CD14-positive monocyte (primary cell): ENCODE data around the gene TMEM237. TPM values are rescaled to one million over a fixed set of nuclear protein-coding genes. Genes with fewer than 3 reads are reported as not detected.
"Not testable (repeated sequence)": the region's sequence is repeated elsewhere in the genome, so short reads cannot be mapped to it uniquely, and the experiment has no call there.

Experiments used
- DNase-seq, 3 donors: peaks; one replicate each; pipeline ENCODE4 v3.0.0-alpha.2; 2011 to 2022
- H2AFZ ChIP-seq: 2 replicates; pipeline ENCODE4 v1.6.0; 2012; ENCODE audit warnings: mild to moderate bottlenecking, low read depth, low read length, inconsistent platforms; ENCODE audit not compliant: insufficient read depth, poor library complexity, severe bottlenecking
- H3K27ac ChIP-seq, 2 donors: 1 replicate in 1 of 2; 2 replicates in 1 of 2; pipeline ENCODE4 v1.5.1; 2012 to 2013; ENCODE audit warnings: low read length in 2 of 2, control low read depth in 1 of 2, inconsistent platforms in 1 of 2, low read depth in 1 of 2, mild to moderate bottlenecking in 1 of 2
- H3K27me3 ChIP-seq, 2 donors: one replicate each; pipeline versions ENCODE4 v1.6.0 to v1.6.1; 2011 to 2013; ENCODE audit warnings: low read length in 2 of 2; ENCODE audit not compliant: control insufficient read depth in 2 of 2, insufficient read depth in 2 of 2
- H3K36me3 ChIP-seq, 2 donors: replicated peaks in 1 of 2; 1 replicate in 1 of 2; 2 replicates in 1 of 2; pipeline versions ENCODE4 v1.5.1 to v1.6.1; 2012 to 2013; ENCODE audit warnings: low read length in 2 of 2, control low read depth in 1 of 2, inconsistent platforms in 1 of 2, mild to moderate bottlenecking in 1 of 2; ENCODE audit not compliant: insufficient read depth in 2 of 2, control insufficient read depth in 1 of 2
- H3K4me1 ChIP-seq, 2 donors: 1 replicate in 1 of 2; 2 replicates in 1 of 2; pipeline versions ENCODE4 v1.5.1 to v1.6.1; 2012 to 2013; ENCODE audit warnings: low read length in 2 of 2, control low read depth in 1 of 2, inconsistent platforms in 1 of 2, mild to moderate bottlenecking in 1 of 2, moderate library complexity in 1 of 2; ENCODE audit not compliant: insufficient read depth in 2 of 2, control insufficient read depth in 1 of 2
- H3K4me2 ChIP-seq: replicated peaks from 2 replicates; pipeline ENCODE3; 2012; ENCODE audit warnings: low read length, moderate library complexity, mild to moderate bottlenecking; ENCODE audit not compliant: poor library complexity, severe bottlenecking; ENCODE audit errors: extremely low read depth
- H3K4me3 ChIP-seq, 3 experiments: fragments of 200-600 bp in 1 of 3; sonication (generic) in 1 of 3; replicated peaks in 1 of 3; 1 replicate in 2 of 3; 2 replicates in 1 of 3; pipeline ENCODE4 v1.5.1; 2011 to 2013; ENCODE audit warnings: low read length in 3 of 3, mild to moderate bottlenecking in 3 of 3, control low read depth in 2 of 3, low read depth in 2 of 3, inconsistent platforms in 1 of 3, moderate library complexity in 1 of 3
- H3K79me2 ChIP-seq: 2 replicates; pipeline ENCODE4 v1.6.0; 2012; ENCODE audit warnings: mild to moderate bottlenecking, control low read depth, inconsistent platforms, low read length, moderate library complexity; ENCODE audit not compliant: insufficient read depth
- H3K9ac ChIP-seq: 2 replicates; pipeline ENCODE4 v1.6.0; 2017; ENCODE audit warnings: low read length, mild to moderate bottlenecking; ENCODE audit not compliant: insufficient read depth, poor library complexity, severe bottlenecking
- H3K9me3 ChIP-seq, 2 donors: replicated peaks in 1 of 2; 1 replicate in 1 of 2; 2 replicates in 1 of 2; pipeline versions ENCODE4 v1.5.1 to v1.6.1; 2012 to 2013; ENCODE audit warnings: low read length in 2 of 2, control low read depth in 1 of 2; ENCODE audit not compliant: control insufficient read depth in 1 of 2, insufficient read depth in 1 of 2
- H4K20me1 ChIP-seq: 2 replicates; pipeline ENCODE4 v1.6.0; 2012; ENCODE audit warnings: mild to moderate bottlenecking, low read length, control low read depth, moderate library complexity; ENCODE audit not compliant: insufficient read depth
- H3K27ac Mint-ChIP-seq, 7 donors: one replicate each; pipeline ENCODE4 v1.8.0; 2020; ENCODE audit warnings: mild to moderate bottlenecking in 7 of 7, mixed read lengths in 7 of 7, moderate library complexity in 6 of 7, inconsistent platforms in 2 of 7
- H3K27me3 Mint-ChIP-seq, 3 donors: one replicate each; pipeline ENCODE4 v1.8.0; 2021 to 2022; ENCODE audit warnings: low read depth in 3 of 3, mild to moderate bottlenecking in 3 of 3, mixed read lengths in 3 of 3, moderate library complexity in 3 of 3, inconsistent platforms in 1 of 3
- H3K36me3 Mint-ChIP-seq, 2 donors: one replicate each; pipeline ENCODE4 v1.8.0; 2020; ENCODE audit warnings: mixed read lengths in 2 of 2, inconsistent platforms in 1 of 2, mild to moderate bottlenecking in 1 of 2
- H3K4me1 Mint-ChIP-seq: one replicate; pipeline ENCODE4 v1.8.0; 2020; ENCODE audit warnings: mild to moderate bottlenecking, mixed read lengths
- H3K4me3 Mint-ChIP-seq, 2 donors: one replicate each; pipeline ENCODE4 v1.8.0; 2020; ENCODE audit warnings: mild to moderate bottlenecking in 2 of 2, mixed read lengths in 2 of 2, moderate library complexity in 1 of 2
- H3K9me3 Mint-ChIP-seq, 7 donors: one replicate each; pipeline ENCODE4 v1.8.0; 2020 to 2022; ENCODE audit warnings: mixed read lengths in 7 of 7, mild to moderate bottlenecking in 6 of 7, moderate library complexity in 6 of 7, inconsistent platforms in 2 of 7
- WGBS: methylation state at CpG from one replicate; pipeline ENCODE4 v1.1.5; 2013; ENCODE audit warnings: missing lambda C conversion rate; ENCODE audit not compliant: insufficient coverage; 5-methylcytosine and 5-hydroxymethylcytosine counted together
- intact Hi-C, 2 donors: fragments of 100-400 bp; cut with micrococcal nuclease; formaldehyde crosslinking; loops; one replicate each; pipeline versions ENCODE4 v1.15.0 to v1.15.1; 2023
- polyA plus RNA-seq, 3 donors: library from polyadenylated mRNA; depleted of rRNA in 1 of 3; unstranded in 2 of 3; stranded (reverse) in 1 of 3; fragments of 300-500 nt in 2 of 3; fragments of >200 nt in 1 of 3; fragmentation: Illumina TruSeq in 2 of 3; gene quantifications; 1 replicate in 2 of 3; 2 replicates in 1 of 3; pipeline ENCODE4 v1.2.3, GENCODE V29; 2012 to 2021
- TF ChIP-seq, protein P1 (sequence below): fragments of 200-600 bp; IDR thresholded peaks from one replicate; pipeline ENCODE4 v1.8.0; 2022; ENCODE audit warnings: antibody characterized with exemption, mild to moderate bottlenecking

TMEM237 gene
- polyA plus RNA-seq, 3 donors = 0.33 to 1.0 (median 0.53) TPM

DNA sequence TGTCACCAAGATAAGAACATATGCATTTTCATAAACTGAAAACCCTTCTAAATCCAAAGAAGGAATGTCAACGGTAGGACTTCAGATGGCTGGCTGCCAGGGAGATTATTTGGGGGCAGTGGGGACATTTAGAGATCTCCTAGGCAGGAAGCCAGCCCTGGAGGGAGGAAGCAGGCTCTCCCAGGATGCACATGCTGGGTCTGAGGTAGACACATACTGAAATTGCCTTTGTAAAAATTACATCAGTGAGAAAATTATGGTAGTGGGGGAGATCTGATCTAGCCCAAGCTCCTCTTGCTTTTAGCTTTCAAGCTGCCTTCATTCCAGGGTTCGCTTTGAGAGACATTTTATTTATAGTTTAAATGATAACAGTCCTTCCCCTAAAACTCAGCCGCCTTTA lies 31.0 kb upstream of the TMEM237 start:
- no peak overlapping the region for H3K4me2 ChIP-seq
- Mint-ChIP-seq H3K9me3 (peaks cover 0 to 4% (median 0%) of the 10 kb centered on the region in 7 donors), H3K4me3 (no peak overlapping the region), H3K4me1 (peaks cover 6% of the 10 kb centered on the region), H3K36me3 (no peaks in the 10 kb centered on the region), H3K27me3 (peaks cover 0 to 3% (median 0%) of the 10 kb centered on the region in 3 donors), H3K27ac (no peak overlapping the region)
- intact Hi-C loops = no loop called here
- TF ChIP-seq, protein P1, sequence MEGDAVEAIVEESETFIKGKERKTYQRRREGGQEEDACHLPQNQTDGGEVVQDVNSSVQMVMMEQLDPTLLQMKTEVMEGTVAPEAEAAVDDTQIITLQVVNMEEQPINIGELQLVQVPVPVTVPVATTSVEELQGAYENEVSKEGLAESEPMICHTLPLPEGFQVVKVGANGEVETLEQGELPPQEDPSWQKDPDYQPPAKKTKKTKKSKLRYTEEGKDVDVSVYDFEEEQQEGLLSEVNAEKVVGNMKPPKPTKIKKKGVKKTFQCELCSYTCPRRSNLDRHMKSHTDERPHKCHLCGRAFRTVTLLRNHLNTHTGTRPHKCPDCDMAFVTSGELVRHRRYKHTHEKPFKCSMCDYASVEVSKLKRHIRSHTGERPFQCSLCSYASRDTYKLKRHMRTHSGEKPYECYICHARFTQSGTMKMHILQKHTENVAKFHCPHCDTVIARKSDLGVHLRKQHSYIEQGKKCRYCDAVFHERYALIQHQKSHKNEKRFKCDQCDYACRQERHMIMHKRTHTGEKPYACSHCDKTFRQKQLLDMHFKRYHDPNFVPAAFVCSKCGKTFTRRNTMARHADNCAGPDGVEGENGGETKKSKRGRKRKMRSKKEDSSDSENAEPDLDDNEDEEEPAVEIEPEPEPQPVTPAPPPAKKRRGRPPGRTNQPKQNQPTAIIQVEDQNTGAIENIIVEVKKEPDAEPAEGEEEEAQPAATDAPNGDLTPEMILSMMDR = no peak
- no peak overlapping the region for H3K27ac ChIP-seq
- H3K79me2 ChIP-seq = no peaks in the 10 kb centered on the region
- no peak for DNase-seq
- no peak overlapping the region for H2AFZ ChIP-seq
- no peaks in the 10 kb centered on the region for H4K20me1 ChIP-seq
- H3K9me3 ChIP-seq = no peaks in the 10 kb centered on the region
- no peak overlapping the region for H3K4me3 ChIP-seq
- H3K36me3 ChIP-seq = no peaks in the 10 kb centered on the region
- WGBS = no CpG with 5 or more reads among the region's 3 CpGs
- no peak overlapping the region for H3K9ac ChIP-seq
- H3K4me1 ChIP-seq = no peaks in the 10 kb centered on the region
- no peaks in the 10 kb centered on the region for H3K27me3 ChIP-seq

DNA sequence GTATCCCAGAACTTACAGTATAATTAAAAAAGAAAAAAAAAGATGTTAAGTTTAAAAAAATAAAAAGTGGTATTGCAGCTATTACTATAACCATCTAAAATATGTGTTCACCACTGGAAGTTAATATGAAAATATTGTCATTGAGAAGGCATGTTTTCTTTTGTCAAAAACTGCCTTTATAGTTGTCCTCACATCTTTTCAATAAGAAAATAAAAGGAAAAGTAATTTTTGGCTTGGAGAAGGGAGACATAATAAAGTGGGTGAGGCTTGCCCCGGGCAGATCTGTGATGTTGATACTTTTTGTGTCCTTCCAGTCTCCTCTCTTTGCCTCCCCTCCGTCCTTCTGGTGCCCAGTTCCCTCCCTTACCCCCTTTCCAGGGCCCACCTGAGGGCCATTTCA lies 30.2 kb upstream of the TMEM237 start:
- Histone ChIP-seq H3K27me3 (no peaks in the 10 kb centered on the region), H3K4me1 (no peaks in the 10 kb centered on the region), H3K79me2 (no peaks in the 10 kb centered on the region), H3K27ac (no peak overlapping the region), H3K4me3 (no peak overlapping the region), H2AFZ (no peak overlapping the region), H3K9me3 (no peaks in the 10 kb centered on the region), H3K36me3 (no peaks in the 10 kb centered on the region), H3K4me2 (no peak overlapping the region), H4K20me1 (no peaks in the 10 kb centered on the region), H3K9ac (no peak overlapping the region)
- peaks cover 0 to 3% (median 0%) of the 10 kb centered on the region in 3 donors for H3K27me3 Mint-ChIP-seq
- H3K4me3 Mint-ChIP-seq = no peak overlapping the region
- TF ChIP-seq, protein P1 = no peak
- 100% methylated on average over 1 of the region's 2 CpGs for WGBS
- intact Hi-C loops = no loop called here
- peaks cover 0 to 4% (median 0%) of the 10 kb centered on the region in 7 donors for H3K9me3 Mint-ChIP-seq
- H3K4me1 Mint-ChIP-seq = peaks cover 6% of the 10 kb centered on the region
- no peak overlapping the region for H3K27ac Mint-ChIP-seq
- no peaks in the 10 kb centered on the region for H3K36me3 Mint-ChIP-seq
- no peak for DNase-seq

- H3K4me3 Mint-ChIP-seq, H3K27me3 ChIP-seq, H3K9ac ChIP-seq, H3K27ac Mint-ChIP-seq, DNase-seq, H3K79me2 ChIP-seq, H3K4me2 ChIP-seq, H3K36me3 Mint-ChIP-seq, H3K4me3 ChIP-seq, H3K9me3 Mint-ChIP-seq, H3K36me3 ChIP-seq, H2AFZ ChIP-seq, H3K27me3 Mint-ChIP-seq, intact Hi-C loops, H3K27ac ChIP-seq, H4K20me1 ChIP-seq, H3K9me3 ChIP-seq, H3K4me1 ChIP-seq, H3K4me1 Mint-ChIP-seq: not testable (repeated sequence)
- WGBS = 56% methylated on average over 3 of the region's 4 CpGs
These were observed 27.9 kb upstream of the TMEM237 start for GRCh38 chr2:201671205-201671604.
